Heart right ventricle (tissue), 16 donors: ENCODE results near the gene SORCS3. TPM values are rescaled to one million over a fixed set of nuclear protein-coding genes. Genes with fewer than 3 reads are reported as not detected.

Experiments used
- ATAC-seq, 8 donors: fragments of 200-7000 bp; cut with Tn5 transposase; one replicate each; pipeline ENCODE4 v1.9.1; 2020; ENCODE audit warnings: mild to moderate bottlenecking in 8 of 8, moderate library complexity in 8 of 8, moderate number of reproducible peaks in 1 of 8
- DNase-seq, 2 donors: peaks; one replicate each; pipeline ENCODE4 v3.0.0-alpha.2; 2020
- H3K27ac ChIP-seq, 10 donors: fragments of 200-600 bp; sonication (generic) in 2 of 10; one replicate each; pipeline versions ENCODE4 v1.5.0 to v1.8.0; 2020 to 2022; ENCODE audit warnings: mild to moderate bottlenecking in 3 of 10
- H3K27me3 ChIP-seq, 7 donors: fragments of 200-600 bp; one replicate each; pipeline ENCODE4 v1.8.0; 2021 to 2022; ENCODE audit warnings: mild to moderate bottlenecking in 2 of 7
- H3K36me3 ChIP-seq, 9 donors: fragments of 200-600 bp; sonication (generic) in 1 of 9; one replicate each; pipeline versions ENCODE4 v1.5.0 to v1.8.0; 2020 to 2022; ENCODE audit warnings: mild to moderate bottlenecking in 2 of 9
- H3K4me1 ChIP-seq, 9 donors: fragments of 200-600 bp; sonication (generic) in 1 of 9; one replicate each; pipeline versions ENCODE4 v1.5.0 to v1.8.0; 2020 to 2022; ENCODE audit warnings: mild to moderate bottlenecking in 4 of 9
- H3K4me3 ChIP-seq, 10 donors: fragments of 200-600 bp; sonication (generic) in 2 of 10; one replicate each; pipeline versions ENCODE4 v1.5.0 to v1.8.0; 2020 to 2022; ENCODE audit warnings: mild to moderate bottlenecking in 7 of 10, moderate library complexity in 2 of 10
- H3K9me3 ChIP-seq, 11 donors: fragments of 200-600 bp in 10 of 11; sonication (generic) in 2 of 11; one replicate each; pipeline versions ENCODE4 v1.5.0 to v1.8.0; 2013 to 2022; ENCODE audit warnings: mild to moderate bottlenecking in 2 of 11, control low read depth in 1 of 11, moderate library complexity in 1 of 11
- CTCF ChIP-seq, 9 donors: fragments of 200-600 bp; sonication (generic) in 2 of 9; IDR thresholded peaks; one replicate each; pipeline versions ENCODE4 v1.5.0 to v1.8.0; 2021 to 2022; ENCODE audit warnings: antibody characterized with exemption in 9 of 9, mild to moderate bottlenecking in 5 of 9, moderate library complexity in 1 of 9
- WGBS, 2 donors: extraction: QIAGEN DNeasy Blood & Tissue Kit; methylation state at CpG; one replicate each; pipeline ENCODE4 v1.1.7; 2013; ENCODE audit warnings: inconsistent platforms in 1 of 2; 5-methylcytosine and 5-hydroxymethylcytosine counted together
- intact Hi-C, 10 donors: fragments of 100-400 bp; cut with DNase I; formaldehyde crosslinking; loops; one replicate each; pipeline versions ENCODE4 v1.11.1 to v1.14.2; 2022
- polyA plus RNA-seq, 2 donors: library from polyadenylated mRNA; stranded (reverse); fragments of 200-250 nt; gene quantifications; one replicate each; pipeline ENCODE4 v1.2.3, GENCODE V29; 2013
- total RNA-seq, 10 donors: library from RNA; stranded (reverse); fragmentation: NEBNext Ultra II Directional in 3 of 10; extraction: Animal tissue kit (Norgen Biotek cat#: 25700) in 3 of 10; gene quantifications; one replicate each; pipeline versions ENCODE4 v1.2.1 to v1.2.4, GENCODE V29; 2021 to 2023
- donor health status: Arrhythmogenic right ventricular cardiomyopathy.
- donor health status: ischemic (EF 13 %, LVEDD 7.1; RV severe dilation, severe dysfunction).
- donor health status: healthy with polysubstance abuse.
- donor health status: DM: no; HTN: yes; CAD: no.
- donor health status: DM: no; HTN: no; CAD: no.
- donor health status: ischemic (EF 25% LVEDD 6.9; RV normal size, moderate dysfunction).
- donor health status: ischemic (EF 25% LVEDD 5.7; RV mildly dilated, moderate dysfunction).
- donor health status: healthy.
- donor health status: DM: yes; HTN: yes; CAD: no.
- donor health status: Ischemic cardiomyopathy.
- donor health status: ischemic (EF 35%, LVEDD 5.7; RV mildly dilated, moderate dysfunction).
- donor health status: nonischemic (EF 11% LVEDD 7.7; RV severe dilation, severe dysfunction).
- donor health status: DM: yes; HTN: yes; CAD: no.
- donor health status: PGD.
- donor health status: ischemic (EF 29% LVEDD 5.4; RV normal size, mild dysfunction).
- donor health status: nonischemic (EF 23%, LVEDD 6.1; RV moderate dilation, normal function).

The SORCS3 gene
- total and polyA plus RNA-seq, 12 donors, result 0.01 to 0.09 (median 0.05) TPM; not detected in 4

- no peak for TF ChIP-seq CTCF (IDR thresholded peaks at IDR 0.05)
- peak in 6 of 8 donors; percentile 30 to 79 (median 74) for ATAC-seq
- Histone ChIP-seq H3K36me3 (no peaks in the 10 kb centered on the region), H3K4me1 (no peaks in the 10 kb centered on the region), H3K9me3 (no peaks in the 10 kb centered on the region), H3K4me3 (no peak overlapping the region), H3K27me3 (no peaks in the 10 kb centered on the region), H3K27ac (peak overlapping the region in 3 of 10 donors; percentile 4 to 48 (median 25))
- WGBS, 2 donors, result 41 to 56% methylated on average over 3 of the region's 3 CpGs
- intact Hi-C loops, result loop anchor here in 1 of 10 donors (5.0 kb wide), 1 partner anchor 129 kb away; no protein-coding TSS in a partner anchor
- peak in 1 of 2 donors; percentile 55 for DNase-seq
These were observed 497.3 kb downstream of the SORCS3 start for GRCh38 chr10:105138358-105138757.

- Histone ChIP-seq H3K9me3 (no peaks in the 10 kb centered on the region), H3K4me1 (no peaks in the 10 kb centered on the region), H3K27ac (no peak overlapping the region), H3K4me3 (no peak overlapping the region), H3K27me3 (no peaks in the 10 kb centered on the region), H3K36me3 (no peaks in the 10 kb centered on the region)
- no peak for TF ChIP-seq CTCF (IDR thresholded peaks at IDR 0.05)
- ATAC-seq, result peak in 6 of 8 donors; percentile 30 to 96 (median 62)
- no peak for DNase-seq
- WGBS, 2 donors, result 24 to 35% methylated on average over 6 of the region's 6 CpGs
- intact Hi-C loops, result loop anchor here in 1 of 10 donors (5.0 kb wide), 1 partner anchor 128 kb away; no protein-coding TSS in a partner anchor
These were observed 498.3 kb downstream of the SORCS3 start for GRCh38 chr10:105139363-105139896.

GRCh38 chr10:105140600-105140999, 499.5 kb downstream of the SORCS3 start:
- no peak for TF ChIP-seq CTCF (IDR thresholded peaks at IDR 0.05)
- DNase-seq (no peak), ATAC-seq (no peak)
- Histone ChIP-seq H3K9me3 (no peaks in the 10 kb centered on the region), H3K27ac (no peak overlapping the region), H3K4me3 (no peak overlapping the region), H3K27me3 (no peaks in the 10 kb centered on the region), H3K36me3 (no peaks in the 10 kb centered on the region), H3K4me1 (no peaks in the 10 kb centered on the region)
- intact Hi-C loops, result no loop called here
- 71 to 77% methylated on average over 3 of the region's 3 CpGs for WGBS, 2 donors

GRCh38 chr10:105145711-105146110, 504.6 kb downstream of the SORCS3 start:
- no peak overlapping the region for H3K27ac ChIP-seq
- ATAC-seq, result no peak

More at GRCh38 chr10:105145711-105146110, 504.6 kb downstream of the SORCS3 start:
- no peaks in the 10 kb centered on the region for H3K9me3 ChIP-seq
- 38 to 69% methylated on average over 2 of the region's 2 CpGs for WGBS, 2 donors
- H3K4me1 ChIP-seq, result no peaks in the 10 kb centered on the region
- no peak overlapping the region for H3K4me3 ChIP-seq
- no peak for TF ChIP-seq CTCF (IDR thresholded peaks at IDR 0.05)
- H3K36me3 ChIP-seq, result no peaks in the 10 kb centered on the region
- no peaks in the 10 kb centered on the region for H3K27me3 ChIP-seq
- intact Hi-C loops, result no loop called here
- DNase-seq, result no peak
